Measurements from ENCODE around the gene VWF. TPM values are rescaled to one million over a fixed set of nuclear protein-coding genes. Genes with fewer than 3 reads are reported as not detected.

The VWF gene
- total RNA-seq, 1 experiment from 2014 or later: not detected

DNA sequence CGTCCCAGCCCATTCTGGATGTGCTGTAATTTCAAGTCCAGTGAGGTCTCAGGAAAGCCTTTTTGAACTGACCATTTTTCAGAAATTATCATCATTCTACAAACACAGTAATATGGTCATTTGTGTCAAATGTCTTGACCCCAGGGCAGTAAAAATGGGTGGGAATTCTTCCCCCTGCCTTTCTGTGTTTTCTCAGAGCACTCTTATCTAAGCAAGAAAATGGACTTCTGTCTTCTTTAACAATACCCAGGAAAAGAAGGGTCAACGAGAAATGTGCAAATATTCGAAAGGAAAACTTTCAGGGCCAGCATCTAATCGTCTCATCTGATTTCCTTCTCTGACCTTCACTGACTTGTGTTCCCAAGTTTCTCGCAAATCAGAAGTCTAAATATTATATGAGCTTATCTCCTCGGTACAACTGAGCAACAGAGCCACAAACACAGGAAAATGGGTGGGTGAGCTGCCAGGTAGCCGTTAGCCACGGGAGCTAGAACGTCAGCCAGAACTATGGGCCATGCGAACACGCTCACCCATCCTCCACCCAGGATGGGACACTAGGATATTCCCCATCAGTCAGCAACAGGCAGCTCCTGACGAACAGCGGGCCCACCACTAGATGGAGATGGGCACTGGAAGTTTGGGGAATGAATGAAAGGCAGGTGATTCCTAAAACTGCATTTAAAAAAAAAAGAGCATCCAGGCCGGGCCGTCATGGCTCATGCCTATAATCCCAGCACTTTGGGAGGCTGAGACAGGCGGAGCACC lies 57.1 kb downstream of the VWF start:
- Histone ChIP-seq H3K4me3 (ENCODE audit: low read length) (no peak overlapping the region), H3F3A (ENCODE audit: low read length, unreplicated experiment) (no peaks in the 10 kb centered on the region), H3K79me2 (ENCODE audit: low read length) (no peaks in the 10 kb centered on the region), H3K9me3 (ENCODE audit: low read length) (no peaks in the 10 kb centered on the region), H3K36me3 (ENCODE audit: low read depth, low read length) (no peaks in the 10 kb centered on the region), H3K9me2 (replicated peaks; ENCODE audit: low read length) (no peaks in the 10 kb centered on the region), H4K20me1 (ENCODE audit: low read length) (no peaks in the 10 kb centered on the region), H3K9ac (ENCODE audit: low read length) (no peak overlapping the region), H3K4me1 (ENCODE audit: insufficient read depth, low read length) (peaks cover 9% of the 10 kb centered on the region; the same call in 1 of the 2 replicates), H2AFZ (ENCODE audit: low read length) (no peak overlapping the region), H3K4me2 (ENCODE audit: low read length) (no peak overlapping the region), H3K27ac (ENCODE audit: low read length) (no peak overlapping the region), H3K27me3 (ENCODE audit: low read length) (no peaks in the 10 kb centered on the region)
- BruUV-seq (replicated peaks): no TSS peak
- ChIA-PET CTCF (interaction anchor here (0.5 to 1.0 kb wide), 6 partner anchors 128 to 297 kb away, joined by 3 to 7 read pairs (median 4); no protein-coding TSS in a partner anchor), POLR2A (ENCODE audit: unreplicated experiment) (no interaction called here)
- no peak for TF ChIP-seq EZH2phosphoT487 (IDR thresholded peaks at IDR 0.05; ENCODE audit: borderline replicate concordance, low read length)
- TF ChIP-seq, protein P1, sequence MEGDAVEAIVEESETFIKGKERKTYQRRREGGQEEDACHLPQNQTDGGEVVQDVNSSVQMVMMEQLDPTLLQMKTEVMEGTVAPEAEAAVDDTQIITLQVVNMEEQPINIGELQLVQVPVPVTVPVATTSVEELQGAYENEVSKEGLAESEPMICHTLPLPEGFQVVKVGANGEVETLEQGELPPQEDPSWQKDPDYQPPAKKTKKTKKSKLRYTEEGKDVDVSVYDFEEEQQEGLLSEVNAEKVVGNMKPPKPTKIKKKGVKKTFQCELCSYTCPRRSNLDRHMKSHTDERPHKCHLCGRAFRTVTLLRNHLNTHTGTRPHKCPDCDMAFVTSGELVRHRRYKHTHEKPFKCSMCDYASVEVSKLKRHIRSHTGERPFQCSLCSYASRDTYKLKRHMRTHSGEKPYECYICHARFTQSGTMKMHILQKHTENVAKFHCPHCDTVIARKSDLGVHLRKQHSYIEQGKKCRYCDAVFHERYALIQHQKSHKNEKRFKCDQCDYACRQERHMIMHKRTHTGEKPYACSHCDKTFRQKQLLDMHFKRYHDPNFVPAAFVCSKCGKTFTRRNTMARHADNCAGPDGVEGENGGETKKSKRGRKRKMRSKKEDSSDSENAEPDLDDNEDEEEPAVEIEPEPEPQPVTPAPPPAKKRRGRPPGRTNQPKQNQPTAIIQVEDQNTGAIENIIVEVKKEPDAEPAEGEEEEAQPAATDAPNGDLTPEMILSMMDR (conservative IDR thresholded peaks at IDR 0.05; ENCODE audit: low read depth, low read length): peak; percentile 68
- DNase-seq (peak; percentile 75), ATAC-seq (peak; percentile 78)
- intact Hi-C loops (cut with micrococcal nuclease): loop anchor here (1.0 to 5.0 kb wide), 2 partner anchors 115 to 128 kb away; no protein-coding TSS in a partner anchor

DNA sequence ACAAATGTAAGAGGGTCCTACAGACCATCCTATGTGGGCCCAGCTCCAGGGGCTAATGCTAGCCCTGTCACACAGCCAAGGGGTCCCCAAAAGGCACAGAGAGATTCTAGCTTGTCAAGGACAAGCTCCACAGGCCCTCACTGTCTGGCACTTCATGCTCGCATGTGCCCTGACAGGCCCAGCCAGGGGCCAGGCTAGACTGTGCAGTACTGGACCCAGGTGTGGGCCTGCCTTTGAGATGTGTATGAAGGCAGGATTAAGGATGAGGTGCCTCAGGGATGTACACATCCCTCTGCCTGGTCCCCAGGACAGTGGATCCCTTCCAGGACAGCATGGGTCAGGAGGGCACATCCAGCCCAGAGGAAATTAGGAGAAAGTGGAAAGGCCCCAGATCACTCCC lies 57.8 kb downstream of the VWF start:
- DNase-seq (no peak), ATAC-seq (no peak)
- Histone ChIP-seq H3K9ac (ENCODE audit: low read length) (no peak overlapping the region), H3K27me3 (ENCODE audit: low read length) (no peaks in the 10 kb centered on the region), H3K9me2 (replicated peaks; ENCODE audit: low read length) (no peaks in the 10 kb centered on the region), H3K4me3 (ENCODE audit: low read length) (no peak overlapping the region), H4K20me1 (ENCODE audit: low read length) (no peaks in the 10 kb centered on the region), H3K79me2 (ENCODE audit: low read length) (no peaks in the 10 kb centered on the region), H2AFZ (ENCODE audit: low read length) (no peak overlapping the region), H3K4me1 (ENCODE audit: insufficient read depth, low read length) (peaks cover 9% of the 10 kb centered on the region; the same call in 1 of the 2 replicates), H3F3A (ENCODE audit: low read length, unreplicated experiment) (no peaks in the 10 kb centered on the region), H3K36me3 (ENCODE audit: low read depth, low read length) (no peaks in the 10 kb centered on the region), H3K27ac (ENCODE audit: low read length) (no peak overlapping the region), H3K9me3 (ENCODE audit: low read length) (no peaks in the 10 kb centered on the region), H3K4me2 (ENCODE audit: low read length) (no peak overlapping the region)
- TF ChIP-seq, protein P1 (conservative IDR thresholded peaks at IDR 0.05; ENCODE audit: low read depth, low read length): no peak
- no peak for TF ChIP-seq EZH2 (IDR thresholded peaks at IDR 0.05; ENCODE audit: low read length, unreplicated experiment)
- no peak for TF ChIP-seq EZH2phosphoT487 (IDR thresholded peaks at IDR 0.05; ENCODE audit: borderline replicate concordance, low read length)
- CTCF ChIA-PET: no interaction called here
- POLR2A ChIA-PET (ENCODE audit: unreplicated experiment): no interaction called here
- intact Hi-C loops (cut with micrococcal nuclease): loop anchor here (1.0 to 5.0 kb wide), 2 partner anchors 116 to 129 kb away; no protein-coding TSS in a partner anchor
- no TSS peak for BruUV-seq (replicated peaks)

DNA sequence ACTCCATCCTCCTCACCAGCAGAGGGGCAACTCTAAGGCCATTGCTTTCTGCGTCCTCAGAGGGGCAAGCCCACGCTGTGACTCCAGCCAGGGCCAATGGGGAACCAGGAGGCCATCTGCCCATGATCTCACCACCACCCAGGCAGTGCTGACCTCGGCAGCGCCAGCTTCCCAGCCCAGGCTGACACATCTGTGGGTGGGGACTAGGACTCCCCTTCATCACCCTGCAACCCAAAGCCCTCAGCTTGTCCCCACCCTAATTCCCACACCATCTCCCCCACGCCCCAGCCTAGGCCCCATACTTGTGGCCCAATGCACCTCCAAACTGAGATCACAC lies 58.6 kb downstream of the VWF start:
- POLR2A ChIA-PET (ENCODE audit: unreplicated experiment): interaction anchor here (0.6 kb wide), 1 partner anchor 128 kb away, joined by 3 read pairs; no protein-coding TSS in a partner anchor
- no peaks in the 10 kb centered on the region for H3K9me2 ChIP-seq (replicated peaks; ENCODE audit: low read length)
- no peaks in the 10 kb centered on the region for H4K20me1 ChIP-seq (ENCODE audit: low read length)
- no peak overlapping the region for H3K27ac ChIP-seq (ENCODE audit: low read length)
- no peaks in the 10 kb centered on the region for H3K36me3 ChIP-seq (ENCODE audit: low read depth, low read length)
- no peaks in the 10 kb centered on the region for H3F3A ChIP-seq (ENCODE audit: low read length, unreplicated experiment)
- intact Hi-C loops (cut with micrococcal nuclease): loop anchor here (5.0 kb wide), 1 partner anchor 116 kb away; no protein-coding TSS in a partner anchor
- H2AFZ ChIP-seq (ENCODE audit: low read length): no peak overlapping the region
- BruUV-seq (replicated peaks): no TSS peak
- H3K9me3 ChIP-seq (ENCODE audit: low read length): no peaks in the 10 kb centered on the region
- H3K9ac ChIP-seq (ENCODE audit: low read length): no peak overlapping the region
- no peak overlapping the region for H3K4me3 ChIP-seq (ENCODE audit: low read length)
- peaks cover 9% of the 10 kb centered on the region; the same call in 1 of the 2 replicates for H3K4me1 ChIP-seq (ENCODE audit: insufficient read depth, low read length)
- CTCF ChIA-PET: no interaction called here
- DNase-seq (no peak), ATAC-seq (no peak)
- H3K4me2 ChIP-seq (ENCODE audit: low read length): no peak overlapping the region
- TF ChIP-seq, protein P1 (conservative IDR thresholded peaks at IDR 0.05; ENCODE audit: low read depth, low read length): no peak
- TF ChIP-seq EZH2 (IDR thresholded peaks at IDR 0.05; ENCODE audit: low read length, unreplicated experiment): no peak
- no peak for TF ChIP-seq EZH2phosphoT487 (IDR thresholded peaks at IDR 0.05; ENCODE audit: borderline replicate concordance, low read length)
- no peaks in the 10 kb centered on the region for H3K79me2 ChIP-seq (ENCODE audit: low read length)
- no peaks in the 10 kb centered on the region for H3K27me3 ChIP-seq (ENCODE audit: low read length)

Data from PC-3 (cell line).